GM12878 (cell line): ENCODE measurements around the gene NFS1. TPM values are rescaled to one million over a fixed set of nuclear protein-coding genes. Genes with fewer than 3 reads are reported as not detected.

ENCODE experiments used
- ATAC-seq: fragments of 200-7000 bp; cut with Tn5 transposase; 3 replicates; pipeline ENCODE4 v1.9.1; 2020; ENCODE audit warnings: mild to moderate bottlenecking, moderate library complexity
- BruUV-seq: library from RNA; stranded (reverse); fragments of 400-500 nt; replicated peaks from 2 replicates; lab custom pipeline; 2021; lab: Mats Ljungman, UMichigan
- CTCF ChIA-PET: fragments of 300-600 bp; sonication (Branson Sonifier 250); formaldehyde crosslinking; extraction: SDS; loops from one replicate; lab custom pipeline; 2021; ENCODE audit warnings: inconsistent platforms; lab: Yijun Ruan, JAX
- POLR2A ChIA-PET: fragments of 350-600 bp; formaldehyde crosslinking; extraction: SDS; loops from one replicate; lab custom pipeline; 2021; ENCODE audit warnings: inconsistent platforms; lab: Charles Lee
- RAD21 ChIA-PET: fragments of 300-600 bp; sonication (Branson Sonifier 250); formaldehyde crosslinking; loops from one replicate; lab custom pipeline; 2023; ENCODE audit warnings: antibody characterized with exemption; ENCODE audit not compliant: unreplicated experiment; lab: Charles Lee
- SMC1A ChIA-PET: fragments of 300-600 bp; sonication (Branson Sonifier 250); formaldehyde crosslinking; loops from one replicate; lab custom pipeline; 2023; ENCODE audit not compliant: unreplicated experiment, uncharacterized antibody; lab: Charles Lee
- DNase-seq: peaks from one replicate; pipeline ENCODE4 v3.0.0-alpha.2; 2011; ENCODE audit warnings: low read depth, low spot score
- FAIRE-seq: peaks from 3 replicates; lab custom pipeline; 2011; peaks lifted over from hg19 to GRCh38; lab: Jason Lieb, UNC
- H2AFZ ChIP-seq: 2 replicates; pipeline ENCODE4 v1.6.0; 2011; ENCODE audit warnings: low read depth, low read length, control low read depth; ENCODE audit not compliant: control insufficient read depth
- H3K27ac ChIP-seq: 2 replicates; pipeline ENCODE4 v1.5.1; 2011; ENCODE audit warnings: control low read depth; ENCODE audit not compliant: control insufficient read depth, insufficient read depth
- H3K27me3 ChIP-seq, 2 experiments: replicated peaks in 1 of 2; 2 replicates each; pipeline versions ENCODE4 v1.6.0 to v1.6.1; 2011; ENCODE audit warnings: low read length in 1 of 2; ENCODE audit not compliant: control insufficient read depth in 2 of 2, insufficient read depth in 2 of 2
- H3K36me3 ChIP-seq, 2 experiments: 2 replicates each; pipeline ENCODE4 v1.5.1; 2011; ENCODE audit warnings: low read length in 1 of 2; ENCODE audit not compliant: control insufficient read depth in 2 of 2, insufficient read depth in 2 of 2
- H3K4me1 ChIP-seq: 2 replicates; pipeline ENCODE4 v1.6.1; 2011; ENCODE audit warnings: mild to moderate bottlenecking, low read length, moderate library complexity, mixed read lengths; ENCODE audit not compliant: control insufficient read depth, insufficient read depth
- H3K4me2 ChIP-seq: 2 replicates; pipeline ENCODE4 v1.6.0; 2011; ENCODE audit warnings: control low read depth; ENCODE audit not compliant: control insufficient read depth, insufficient read depth
- H3K4me3 ChIP-seq: fragments of 200-600 bp; sonication (generic); 2 replicates; pipeline ENCODE4 v1.5.1; 2016
- H3K79me2 ChIP-seq: 2 replicates; pipeline ENCODE4 v1.6.0; 2011; ENCODE audit warnings: low read length; ENCODE audit not compliant: control insufficient read depth, insufficient read depth
- H3K9ac ChIP-seq: 2 replicates; pipeline ENCODE4 v1.8.0; 2011; ENCODE audit warnings: low read length, control low read depth, mixed read lengths; ENCODE audit not compliant: control insufficient read depth, insufficient read depth
- H3K9me3 ChIP-seq: replicated peaks from 3 replicates; pipeline ENCODE4 v1.5.1; 2011; ENCODE audit warnings: mild to moderate bottlenecking, low read length; ENCODE audit not compliant: control insufficient read depth, insufficient read depth
- H4K20me1 ChIP-seq: 2 replicates; pipeline ENCODE4 v1.6.0; 2011; ENCODE audit not compliant: control insufficient read depth, insufficient read depth
- CBFB ChIP-seq: IDR thresholded peaks from 2 replicates; pipeline ENCODE4 v1.6.1; 2016; ENCODE audit warnings: antibody characterized with exemption, low read depth
- CREM ChIP-seq: IDR thresholded peaks from 2 replicates; pipeline ENCODE4 v1.6.1; 2014; ENCODE audit warnings: antibody characterized with exemption, low read depth
- NBN ChIP-seq: fragments of 450-650 bp; IDR thresholded peaks from 2 replicates; pipeline ENCODE4 v1.6.1; 2016
- POLR2AphosphoS5 ChIP-seq: IDR thresholded peaks from 2 replicates; pipeline ENCODE4 v1.6.1; 2011; ENCODE audit warnings: mild to moderate bottlenecking, low read length, inconsistent platforms
- TCF12 ChIP-seq: IDR thresholded peaks from 2 replicates; pipeline ENCODE4 v1.6.1; 2011; ENCODE audit warnings: low read depth, mild to moderate bottlenecking, low read length
- WGBS: methylation state at CpG from one replicate; pipeline ENCODE4 v1.1.6; 2016; ENCODE audit warnings: low lambda C conversion rate; ENCODE audit not compliant: insufficient replicate concordance, insufficient coverage; ENCODE audit errors: missing lambda C conversion rate; 5-methylcytosine and 5-hydroxymethylcytosine counted together
- in situ Hi-C: fragments of 300-500 bp; cut with MboI; formaldehyde crosslinking; loops from 9 replicates; pipeline ENCODE4 v1.14.3; 2018; ENCODE audit warnings: mixed read lengths
- intact Hi-C: fragments of 100-400 bp; cut with micrococcal nuclease; formaldehyde crosslinking; loops from one replicate; pipeline ENCODE4 v1.14.2; 2022; ENCODE audit not compliant: unreplicated experiment
- polyA plus RNA-seq, 11 experiments: library from polyadenylated mRNA; depleted of rRNA in 4 of 11; unstranded in 6 of 11; stranded (reverse) in 5 of 11; fragments of >200 nt; fragmentation: Nextera tagmentation in 4 of 11; fragmentation: Illumina TruSeq in 1 of 11; extraction: Ambion mirVana in 4 of 11; extraction: Trizol in 1 of 11; gene quantifications; 1 replicate in 1 of 11; 2 replicates in 10 of 11; pipeline versions ENCODE4 v1.2.1 to v1.2.3, GENCODE V29; 2011 to 2016; ENCODE audit warnings: inconsistent platforms in 2 of 11, missing spikeins in 2 of 11, low read depth in 1 of 11
- total RNA-seq, 4 experiments: library from RNA; depleted of rRNA in 3 of 4; stranded (reverse); fragments of >200 nt in 3 of 4; fragmentation: Illumina TruSeq in 1 of 4; extraction: Trizol in 1 of 4; gene quantifications; 2 replicates each; pipeline versions ENCODE4 v1.2.1 to v1.2.3, GENCODE V29; 2013 to 2021
- TF ChIP-seq, protein P1 (sequence below): IDR thresholded peaks from 2 replicates; pipeline ENCODE4 v1.6.1; 2012; ENCODE audit warnings: low read depth, low read length, improper control_type of control experiment
- TF ChIP-seq, protein P2 (sequence below): IDR thresholded peaks from 2 replicates; pipeline ENCODE4 v1.6.1; 2011; ENCODE audit warnings: low read depth, low read length, improper control_type of control experiment, borderline replicate concordance

Gene NFS1
- total and polyA plus RNA-seq, 10 of the 15 experiments (the other 5 are each of a cell fraction or from before 2014, with no cell fraction given) = 9.2 to 74.1 (median 38.6) TPM

DNA sequence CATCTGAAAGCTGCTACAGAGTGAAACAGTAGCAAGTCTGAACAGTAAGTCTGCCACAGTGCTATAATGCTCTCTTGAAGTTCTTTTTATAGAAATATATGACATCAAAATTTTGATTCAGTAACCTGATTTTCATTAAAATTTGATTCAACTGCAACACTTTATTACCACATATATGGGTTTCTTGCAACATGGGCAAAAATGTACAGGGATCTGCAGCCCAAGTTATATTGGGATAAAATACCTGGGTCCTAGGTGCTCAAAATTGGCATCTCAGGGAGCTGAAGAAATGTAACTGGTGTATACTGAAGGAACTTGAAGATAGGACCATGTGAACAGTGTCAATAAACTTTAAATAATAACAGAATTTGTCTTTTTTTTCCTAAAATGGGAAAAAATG lies 10.9 kb upstream of the NFS1 start:
- ChIA-PET RAD21 (no interaction called here), SMC1A (interaction anchor here (0.8 to 1.7 kb wide), 6 partner anchors 9 to 174 kb away, joined by 3 to 4 read pairs (median 3); partner anchors contain the start of genes NFS1 and ROMO1), POLR2A (interaction anchor here (0.6 to 3.4 kb wide), 2 partner anchors 10 to 271 kb away, joined by 5 to 10 read pairs; partner anchors contain the start of genes NFS1 and ROMO1), CTCF (interaction anchor here (1.4 kb wide), 1 partner anchor 10 kb away, joined by 4 read pairs; the partner anchor contains the start of genes NFS1 and ROMO1)
- no peak overlapping the region for H3K4me2 ChIP-seq
- DNase-seq (no peak), FAIRE-seq (no peak), ATAC-seq (no peak)
- peaks cover 14 to 52% of the 10 kb centered on the region in 2 experiments for H3K36me3 ChIP-seq
- peaks cover 15% of the 10 kb centered on the region for H4K20me1 ChIP-seq
- no peak overlapping the region for H3K9ac ChIP-seq
- peaks cover 31% of the 10 kb centered on the region for H3K79me2 ChIP-seq
- H3K27ac ChIP-seq = no peak overlapping the region
- no peak overlapping the region for H3K4me3 ChIP-seq
- TF ChIP-seq CBFB = no peak
- TF ChIP-seq, protein P1, sequence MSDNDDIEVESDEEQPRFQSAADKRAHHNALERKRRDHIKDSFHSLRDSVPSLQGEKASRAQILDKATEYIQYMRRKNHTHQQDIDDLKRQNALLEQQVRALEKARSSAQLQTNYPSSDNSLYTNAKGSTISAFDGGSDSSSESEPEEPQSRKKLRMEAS = no peak
- TF ChIP-seq, protein P2, sequence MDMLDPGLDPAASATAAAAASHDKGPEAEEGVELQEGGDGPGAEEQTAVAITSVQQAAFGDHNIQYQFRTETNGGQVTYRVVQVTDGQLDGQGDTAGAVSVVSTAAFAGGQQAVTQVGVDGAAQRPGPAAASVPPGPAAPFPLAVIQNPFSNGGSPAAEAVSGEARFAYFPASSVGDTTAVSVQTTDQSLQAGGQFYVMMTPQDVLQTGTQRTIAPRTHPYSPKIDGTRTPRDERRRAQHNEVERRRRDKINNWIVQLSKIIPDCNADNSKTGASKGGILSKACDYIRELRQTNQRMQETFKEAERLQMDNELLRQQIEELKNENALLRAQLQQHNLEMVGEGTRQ = no peak
- no peak for TF ChIP-seq NBN
- TF ChIP-seq CREM = no peak
- intact Hi-C loops (no loop called here), in situ Hi-C loops (no loop called here)
- no peaks in the 10 kb centered on the region for H3K27me3 ChIP-seq
- no peaks in the 10 kb centered on the region for H3K9me3 ChIP-seq
- peaks cover 16% of the 10 kb centered on the region for H3K4me1 ChIP-seq
- BruUV-seq = no TSS peak
- H2AFZ ChIP-seq = no peak overlapping the region

DNA sequence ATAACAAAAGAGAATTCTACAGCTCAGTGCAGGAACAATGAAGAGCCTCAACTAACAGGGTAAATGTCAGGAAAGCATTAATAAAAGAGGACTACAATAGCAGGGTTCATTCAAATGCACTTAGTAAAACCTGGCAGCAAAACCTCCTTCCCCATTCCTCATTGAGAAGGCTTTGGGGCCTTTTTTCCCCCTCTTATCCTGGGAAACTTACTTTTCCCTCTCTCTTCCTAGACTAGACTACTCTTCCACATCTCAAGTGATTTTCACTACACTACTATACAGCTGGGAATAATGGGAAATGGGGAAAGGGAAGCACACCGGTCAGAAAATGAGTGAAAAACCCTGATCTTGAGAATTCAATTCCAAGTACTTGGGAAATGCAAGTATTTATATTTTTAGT lies 10.1 kb upstream of the NFS1 start:
- DNase-seq (no peak), ATAC-seq (peak; percentile 5; the same call in 1 of the 3 replicates), FAIRE-seq (no peak)
- BruUV-seq = no TSS peak
- H3K27me3 ChIP-seq = no peaks in the 10 kb centered on the region
- H3K36me3 ChIP-seq = peaks cover 14 to 51% of the 10 kb centered on the region in 2 experiments
- ChIA-PET SMC1A (interaction anchor here (0.8 to 1.1 kb wide), 3 partner anchors 10 to 22 kb away, joined by 3 to 4 read pairs (median 3); partner anchors contain the start of genes NFS1 and ROMO1), POLR2A (interaction anchor here (0.6 kb wide), 1 partner anchor 63 kb away, joined by 7 read pairs; no protein-coding TSS in a partner anchor), CTCF (interaction anchor here (1.4 kb wide), 1 partner anchor 10 kb away, joined by 4 read pairs; the partner anchor contains the start of genes NFS1 and ROMO1), RAD21 (interaction anchor here (1.1 kb wide), 1 partner anchor 33 kb away, joined by 3 read pairs; the partner anchor contains the start of gene RBM39)
- WGBS = 96% methylated on average over 1 of the region's 1 CpG
- H3K9ac ChIP-seq = no peak overlapping the region
- TF ChIP-seq TCF12 (no peak), POLR2AphosphoS5 (peak; percentile 81)
- H3K79me2 ChIP-seq = peaks cover 27% of the 10 kb centered on the region
- in situ Hi-C loops = no loop called here
- peaks cover 13% of the 10 kb centered on the region for H3K4me1 ChIP-seq
- H3K4me3 ChIP-seq = no peak overlapping the region
- H2AFZ ChIP-seq = no peak overlapping the region
- no peak overlapping the region for H3K4me2 ChIP-seq
- peaks cover 13% of the 10 kb centered on the region for H4K20me1 ChIP-seq
- intact Hi-C loops = no loop called here
- H3K27ac ChIP-seq = no peak overlapping the region
- H3K9me3 ChIP-seq = no peaks in the 10 kb centered on the region
